Mucosa of descending colon (tissue), 3 donors: Measurements from ENCODE around the gene GBP7. TPM values are rescaled to one million over a fixed set of nuclear protein-coding genes. Genes with fewer than 3 reads are reported as not detected.

Experiments
- ATAC-seq: fragments of 200-7000 bp; cut with Tn5 transposase; one replicate; pipeline ENCODE4 v1.9.1; 2020; ENCODE audit warnings: mild to moderate bottlenecking, moderate library complexity
- DNase-seq, 3 donors: peaks; one replicate each; pipeline ENCODE4 v3.0.0-alpha.2; 2020
- H3K36me3 ChIP-seq: fragments of 200-600 bp; one replicate; pipeline ENCODE4 v1.8.0; 2021; ENCODE audit warnings: low read depth, mild to moderate bottlenecking
- H3K4me1 ChIP-seq: fragments of 200-600 bp; one replicate; pipeline ENCODE4 v1.8.0; 2021; ENCODE audit warnings: low read depth, mild to moderate bottlenecking
- H3K4me3 ChIP-seq: fragments of 200-600 bp; one replicate; pipeline ENCODE4 v1.8.0; 2021; ENCODE audit warnings: mild to moderate bottlenecking
- H3K9me3 ChIP-seq: fragments of 200-600 bp; one replicate; pipeline ENCODE4 v1.8.0; 2021; ENCODE audit warnings: mild to moderate bottlenecking
- intact Hi-C, 2 donors: fragments of 100-400 bp; cut with DNase I in 1 of 2; cut with micrococcal nuclease in 1 of 2; formaldehyde crosslinking; loops; one replicate each; pipeline versions ENCODE4 v1.11.0 to v1.11.1; 2022; cut with DNase I, micrococcal nuclease
- total RNA-seq, 3 donors: library from RNA; stranded (reverse); fragmentation: NEBNext Ultra II Directional in 2 of 3; extraction: Animal tissue kit (Norgen Biotek cat#: 25700) in 2 of 3; gene quantifications; one replicate each; pipeline versions ENCODE4 v1.2.1 to v1.2.4, GENCODE V29; 2021 to 2023
- TF ChIP-seq, protein P1 (sequence below): fragments of 200-600 bp; IDR thresholded peaks from one replicate; pipeline ENCODE4 v1.8.0; 2022; ENCODE audit warnings: antibody characterized with exemption, mild to moderate bottlenecking
- donor health status: DM: no; HTN: no; CAD: no; lungs with moderate emphysema.
- donor health status: DM: no; HTN: no; CAD: no.
- donor health status: DM: no; HTN: yes; CAD: no.

GBP7 gene
- total RNA-seq, 3 donors from 2014 or later: 0.12 TPM; not detected in 2

DNA sequence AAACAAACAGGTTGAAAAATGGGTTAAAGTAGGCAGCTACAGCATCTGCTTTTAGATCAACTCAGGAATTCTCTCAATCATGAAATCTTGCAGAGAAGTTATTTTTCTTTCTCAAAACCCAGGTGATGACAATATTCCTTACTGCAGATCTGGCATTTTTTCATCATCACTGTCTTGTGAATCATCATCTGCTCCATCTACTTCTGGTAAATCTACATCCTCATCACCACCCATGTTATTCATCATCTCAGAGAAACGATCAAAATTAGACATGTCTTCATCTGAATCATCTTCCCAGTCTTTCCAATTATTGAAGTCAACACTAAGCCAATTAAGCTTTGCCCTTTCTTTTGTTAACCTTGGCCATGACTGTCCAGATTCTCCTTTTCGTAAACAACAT is 71.7 kb downstream of the GBP7 start:
- H3K4me3 ChIP-seq: no peak overlapping the region
- TF ChIP-seq, protein P1, sequence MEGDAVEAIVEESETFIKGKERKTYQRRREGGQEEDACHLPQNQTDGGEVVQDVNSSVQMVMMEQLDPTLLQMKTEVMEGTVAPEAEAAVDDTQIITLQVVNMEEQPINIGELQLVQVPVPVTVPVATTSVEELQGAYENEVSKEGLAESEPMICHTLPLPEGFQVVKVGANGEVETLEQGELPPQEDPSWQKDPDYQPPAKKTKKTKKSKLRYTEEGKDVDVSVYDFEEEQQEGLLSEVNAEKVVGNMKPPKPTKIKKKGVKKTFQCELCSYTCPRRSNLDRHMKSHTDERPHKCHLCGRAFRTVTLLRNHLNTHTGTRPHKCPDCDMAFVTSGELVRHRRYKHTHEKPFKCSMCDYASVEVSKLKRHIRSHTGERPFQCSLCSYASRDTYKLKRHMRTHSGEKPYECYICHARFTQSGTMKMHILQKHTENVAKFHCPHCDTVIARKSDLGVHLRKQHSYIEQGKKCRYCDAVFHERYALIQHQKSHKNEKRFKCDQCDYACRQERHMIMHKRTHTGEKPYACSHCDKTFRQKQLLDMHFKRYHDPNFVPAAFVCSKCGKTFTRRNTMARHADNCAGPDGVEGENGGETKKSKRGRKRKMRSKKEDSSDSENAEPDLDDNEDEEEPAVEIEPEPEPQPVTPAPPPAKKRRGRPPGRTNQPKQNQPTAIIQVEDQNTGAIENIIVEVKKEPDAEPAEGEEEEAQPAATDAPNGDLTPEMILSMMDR: no peak
- DNase-seq: no peak
- intact Hi-C loops: no loop called here
- ATAC-seq: no peak
- no peaks in the 10 kb centered on the region for H3K4me1 ChIP-seq
- no peaks in the 10 kb centered on the region for H3K36me3 ChIP-seq
- no peaks in the 10 kb centered on the region for H3K9me3 ChIP-seq

DNA sequence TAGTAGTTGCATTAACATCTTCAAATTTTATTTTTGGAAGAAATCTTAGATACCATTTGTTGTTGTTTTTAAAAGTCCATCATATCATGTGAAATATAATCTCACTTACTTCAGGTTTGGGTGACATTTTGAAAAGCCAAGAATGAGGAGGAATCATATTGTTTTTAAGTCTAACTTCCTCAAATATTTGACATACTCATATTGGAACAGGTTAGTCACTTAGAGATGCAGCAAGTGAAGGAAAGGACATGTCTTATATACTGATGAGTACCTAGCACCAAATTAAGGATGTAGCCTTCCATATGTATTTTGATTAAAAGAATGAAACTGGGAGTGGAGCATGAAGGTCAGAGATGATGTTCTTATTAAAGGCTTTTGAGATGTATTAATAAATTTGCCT is 73.8 kb downstream of the GBP7 start:
- TF ChIP-seq, protein P1: no peak
- DNase-seq (no peak), ATAC-seq (no peak)
- Histone ChIP-seq H3K4me3 (no peak overlapping the region), H3K4me1 (no peaks in the 10 kb centered on the region), H3K9me3 (no peaks in the 10 kb centered on the region), H3K36me3 (no peaks in the 10 kb centered on the region)
- intact Hi-C loops: no loop called here

DNA sequence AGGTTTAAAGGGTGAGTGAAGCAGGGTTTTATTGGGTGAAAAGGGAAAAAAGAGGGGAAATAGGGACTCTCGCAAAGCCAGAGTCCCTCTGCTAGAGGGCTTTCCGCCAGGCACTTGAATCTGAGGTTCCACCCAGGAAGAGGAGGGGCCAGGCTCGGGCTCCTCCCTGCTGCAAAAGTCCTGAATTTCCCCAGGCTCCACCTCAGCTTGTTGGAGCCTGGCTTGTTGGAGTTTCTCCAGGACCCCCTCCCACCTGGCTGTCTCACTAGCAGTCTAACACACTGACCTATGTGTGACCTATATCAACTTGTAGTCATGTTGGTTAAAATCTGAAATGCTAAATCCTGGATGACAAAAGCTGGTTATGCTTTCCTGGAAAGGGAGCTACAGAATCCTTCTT is 75.4 kb downstream of the GBP7 start:
- H3K36me3 ChIP-seq: no peaks in the 10 kb centered on the region
- no peak for DNase-seq
- H3K4me1 ChIP-seq: no peaks in the 10 kb centered on the region
- H3K9me3 ChIP-seq: peaks cover 6% of the 10 kb centered on the region
- no peak for ATAC-seq
- intact Hi-C loops: no loop called here
- H3K4me3 ChIP-seq: no peak overlapping the region
- TF ChIP-seq, protein P1: no peak

DNA sequence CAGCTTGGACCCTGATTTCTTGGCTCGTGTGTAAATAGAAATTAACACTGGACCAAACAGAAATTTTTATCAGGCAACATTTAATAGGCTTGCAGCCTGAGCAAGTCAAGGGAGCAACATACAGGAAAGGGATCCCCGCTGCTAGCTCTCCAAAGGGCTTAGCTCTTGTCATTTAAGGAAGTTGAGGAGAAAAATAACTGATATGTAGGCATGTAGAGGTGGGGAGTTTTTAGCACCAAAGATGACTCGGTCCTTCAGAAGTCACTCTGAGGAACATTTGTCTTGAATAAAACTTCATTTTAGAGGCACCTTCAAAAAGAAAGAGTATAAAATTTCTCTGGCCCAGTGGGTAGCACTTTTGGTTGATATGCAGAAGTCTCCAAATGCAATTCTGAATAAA is 76.9 kb downstream of the GBP7 start:
- Histone ChIP-seq H3K4me1 (no peaks in the 10 kb centered on the region), H3K4me3 (no peak overlapping the region), H3K9me3 (peaks cover 6% of the 10 kb centered on the region), H3K36me3 (no peaks in the 10 kb centered on the region)
- no peak for DNase-seq
- no peak for ATAC-seq
- intact Hi-C loops: no loop called here
- TF ChIP-seq, protein P1: no peak

DNA sequence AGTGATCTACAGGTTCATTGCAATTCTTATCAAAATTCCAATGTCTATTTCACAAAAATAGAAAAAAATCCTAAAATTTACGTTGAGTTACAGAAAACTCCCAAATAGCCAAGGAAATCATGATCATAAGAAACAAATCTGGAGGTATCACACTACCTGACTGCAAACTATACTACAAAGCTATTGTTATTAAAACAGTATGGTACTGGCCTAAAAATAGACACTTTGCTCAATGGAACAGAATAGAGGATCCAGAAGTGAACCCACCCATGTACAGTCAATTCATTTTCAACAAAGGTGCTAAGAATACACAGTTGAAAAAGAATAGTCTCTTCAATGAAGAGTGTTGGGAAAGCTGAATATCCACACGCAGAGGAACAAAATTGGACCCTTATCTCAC is 80.1 kb downstream of the GBP7 start:
- H3K4me1 ChIP-seq: no peaks in the 10 kb centered on the region
- TF ChIP-seq, protein P1: no peak
- no peaks in the 10 kb centered on the region for H3K36me3 ChIP-seq
- H3K9me3 ChIP-seq: peaks cover 6% of the 10 kb centered on the region
- ATAC-seq (no peak), DNase-seq (no peak)
- H3K4me3 ChIP-seq: no peak overlapping the region
- intact Hi-C loops: no loop called here

DNA sequence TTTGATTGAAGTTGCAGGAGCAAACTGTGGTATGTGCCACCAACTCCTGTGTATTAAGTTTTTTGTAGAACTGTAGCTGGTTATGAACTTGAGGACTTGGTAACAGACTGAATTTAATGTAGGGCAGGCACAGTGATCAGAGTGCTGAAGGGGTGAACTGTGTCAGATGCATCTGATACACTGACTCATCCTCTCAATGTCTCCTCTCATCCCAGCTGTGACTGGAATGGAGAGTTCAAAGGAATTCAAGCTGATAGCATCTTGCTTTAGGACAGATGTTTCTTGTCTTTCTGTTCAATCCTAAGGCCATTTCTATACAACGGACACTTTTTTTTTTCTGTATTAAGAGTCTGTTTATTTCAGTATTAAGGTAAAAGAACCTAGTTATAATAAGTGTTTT is 85.8 kb downstream of the GBP7 start:
- no peak overlapping the region for H3K4me3 ChIP-seq
- DNase-seq (no peak), ATAC-seq (no peak)
- TF ChIP-seq, protein P1: no peak
- no peaks in the 10 kb centered on the region for H3K36me3 ChIP-seq
- H3K9me3 ChIP-seq: no peaks in the 10 kb centered on the region
- intact Hi-C loops: loop anchor here in 1 of 2 donors (10.0 kb wide), 1 partner anchor 275 kb away; the partner anchor contains the start of gene GBP6
- no peaks in the 10 kb centered on the region for H3K4me1 ChIP-seq
